Measurements from ENCODE around the gene NCOA7. TPM values are rescaled to one million over a fixed set of nuclear protein-coding genes. Genes with fewer than 3 reads are reported as not detected.

The NCOA7 gene
- total RNA-seq, 1 donor, result 52.7 TPM

GRCh38 chr6:125792172-125792571 is 1.4 kb downstream of the NCOA7 start:
- H3K4me3 ChIP-seq (ENCODE audit: low read depth, low read length), result peak overlapping the region; percentile 87
- no peak for TF ChIP-seq CTCF (IDR thresholded peaks at IDR 0.05; ENCODE audit: insufficient read depth, low read depth, low read length)
- no peak for DNase-seq (ENCODE audit: low read depth)

- peak overlapping the region; percentile 87 for H3K4me3 ChIP-seq (ENCODE audit: low read depth, low read length)
- peak; percentile 77 for DNase-seq (ENCODE audit: low read depth)
Measured at GRCh38 chr6:125792680-125793079, 1.9 kb downstream of the NCOA7 start.

GRCh38 chr6:125793280-125793679 is 2.5 kb downstream of the NCOA7 start:
- no peak overlapping the region for H3K4me3 ChIP-seq (ENCODE audit: low read depth, low read length)
- TF ChIP-seq CTCF (IDR thresholded peaks at IDR 0.05; ENCODE audit: insufficient read depth, low read depth, low read length), result no peak
- no peak for DNase-seq (ENCODE audit: low read depth)

More at GRCh38 chr6:125792680-125793079, 1.9 kb downstream of the NCOA7 start:
- TF ChIP-seq CTCF (IDR thresholded peaks at IDR 0.05; ENCODE audit: insufficient read depth, low read depth, low read length), result no peak

- no peak overlapping the region for H3K4me3 ChIP-seq (ENCODE audit: low read depth, low read length)
- DNase-seq (ENCODE audit: low read depth), result no peak
- TF ChIP-seq CTCF (IDR thresholded peaks at IDR 0.05; ENCODE audit: insufficient read depth, low read depth, low read length), result no peak
Measured at GRCh38 chr6:125793863-125794262, 3.1 kb downstream of the NCOA7 start.

- TF ChIP-seq CTCF (IDR thresholded peaks at IDR 0.05; ENCODE audit: insufficient read depth, low read depth, low read length), result no peak
- H3K4me3 ChIP-seq (ENCODE audit: low read depth, low read length), result no peak overlapping the region
- DNase-seq (ENCODE audit: low read depth), result peak; percentile 73
Measured at GRCh38 chr6:125794342-125795137, 3.8 kb downstream of the NCOA7 start.

- no peak for DNase-seq (ENCODE audit: low read depth)
- H3K4me3 ChIP-seq (ENCODE audit: low read depth, low read length), result no peak overlapping the region
- TF ChIP-seq CTCF (IDR thresholded peaks at IDR 0.05; ENCODE audit: insufficient read depth, low read depth, low read length), result no peak
Measured at GRCh38 chr6:125795301-125795700, 4.5 kb downstream of the NCOA7 start.

Measured in fibroblast of villous mesenchyme (primary cell).